Measurements from ENCODE around the gene LOXHD1.

DNA sequence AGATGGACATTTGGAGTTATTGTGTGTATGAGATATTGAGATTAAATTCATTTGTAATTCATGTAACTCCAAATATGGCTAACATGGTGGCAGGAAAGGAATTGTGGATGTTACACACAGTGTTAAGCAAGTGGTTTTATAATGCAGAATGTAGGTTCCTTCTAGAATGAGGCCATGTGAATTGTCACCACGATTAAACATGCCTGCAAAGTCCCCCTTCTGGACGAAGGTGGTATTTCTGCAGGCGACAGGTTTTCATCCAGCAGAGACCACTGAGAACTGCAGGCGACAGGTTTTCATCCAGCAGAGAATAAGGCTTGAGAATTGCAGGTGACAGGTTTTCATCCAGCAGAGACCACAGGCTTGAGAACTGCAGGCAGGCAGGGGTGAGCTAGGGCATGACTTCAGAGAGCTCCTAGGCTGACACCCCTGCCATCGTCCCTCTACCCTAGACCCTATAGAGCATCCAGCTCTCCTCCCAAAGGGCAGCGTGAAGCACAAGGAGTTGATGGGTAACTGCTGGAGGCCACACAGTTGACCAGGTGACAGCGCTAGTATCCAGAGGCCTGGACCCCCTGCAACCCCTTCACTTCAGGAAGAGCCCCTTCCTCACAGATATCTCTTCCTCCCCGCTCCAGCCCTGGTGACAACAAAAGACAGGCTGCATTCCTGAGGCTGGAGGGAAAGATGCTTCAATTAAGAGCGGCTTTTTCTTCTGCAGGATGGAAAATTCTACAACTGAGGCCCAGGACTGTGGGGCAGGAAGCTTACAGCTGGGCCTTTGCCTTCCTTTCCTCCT lies 175.8 kb downstream of the LOXHD1 start:
- TF ChIP-seq MXI1 (IDR thresholded peaks at IDR 0.05; ENCODE audit: borderline replicate concordance, low read depth, low read length) (no peak), CTCF (conservative IDR thresholded peaks at IDR 0.05; ENCODE audit: low read depth, low read length) (peak; percentile 65), NFE2L2 (IDR thresholded peaks at IDR 0.05; ENCODE audit: low read depth, low read length) (no peak)
